ENCODE measurements around the gene RFX1.

GRCh38 chr19:13965377-13965896 is 40.7 kb downstream of the RFX1 start:
- no peak for TF ChIP-seq CTCF (tag by site-specific recombination; IDR thresholded peaks at IDR 0.05)
- no peak for TF ChIP-seq REST (tag by site-specific recombination; IDR thresholded peaks at IDR 0.05)
- no peak for TF ChIP-seq ZNF747 (tag by site-specific recombination; IDR thresholded peaks at IDR 0.05)
- TF ChIP-seq GFI1B (tag by site-specific recombination; IDR thresholded peaks at IDR 0.05): no peak
- TF ChIP-seq ZNF398 (tag by site-specific recombination; IDR thresholded peaks at IDR 0.05): no peak
- TF ChIP-seq ZNF426 (tag by site-specific recombination; IDR thresholded peaks at IDR 0.05): no peak
- no peak for TF ChIP-seq ZBTB11 (tag by site-specific recombination; conservative IDR thresholded peaks at IDR 0.05; ENCODE audit: low read depth)
- no peak for TF ChIP-seq ZNF132 (tag by site-specific recombination; IDR thresholded peaks at IDR 0.05; ENCODE audit: borderline replicate concordance)
- no peak for TF ChIP-seq KLF10 (tag by site-specific recombination; IDR thresholded peaks at IDR 0.05)
